GM11168 (cell line): ENCODE data around the gene ANKLE1.

ENCODE experiments used
- in situ Hi-C: fragments of 300-500 bp; cut with MboI; formaldehyde crosslinking; loops from one replicate; pipeline ENCODE4 v1.12.0; 2022; ENCODE audit warnings: low sequenced_read_pairs; ENCODE audit not compliant: unreplicated experiment

ANKLE1 gene

DNA sequence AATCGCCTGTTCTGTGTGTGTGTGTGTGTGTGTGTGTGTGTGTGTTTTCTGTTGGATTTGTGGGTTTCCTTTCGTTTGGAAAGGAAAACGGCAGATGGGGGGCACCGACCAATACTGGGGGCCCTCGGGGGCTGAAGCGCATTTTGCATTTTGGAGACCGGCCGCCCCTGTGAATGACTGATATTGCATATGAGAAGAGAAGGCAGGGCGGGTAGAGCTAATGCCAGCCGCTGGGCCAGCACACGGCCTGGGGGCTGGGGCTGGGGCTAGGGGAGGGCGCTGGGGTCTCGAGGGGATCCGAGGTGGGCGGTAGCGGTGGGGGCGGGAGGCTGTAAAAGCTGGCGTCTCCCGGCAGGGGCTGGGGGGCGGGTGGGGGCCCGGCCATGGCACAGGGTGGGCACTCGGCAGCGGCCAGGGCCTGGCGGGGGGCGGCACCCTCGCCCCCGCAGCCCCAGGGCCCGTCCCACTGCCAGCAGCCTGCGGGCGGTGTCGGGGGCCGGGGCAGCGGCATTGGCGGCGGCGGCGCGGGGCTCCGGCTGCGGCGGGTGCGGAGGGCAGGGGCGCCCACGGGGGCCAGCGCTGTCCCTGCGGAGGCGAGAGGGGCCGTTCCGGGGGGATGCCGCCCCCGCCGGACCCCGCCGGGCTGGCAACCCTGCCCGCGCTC, 41.7 kb downstream of the ANKLE1 start:
- in situ Hi-C loops, result no loop called here

DNA sequence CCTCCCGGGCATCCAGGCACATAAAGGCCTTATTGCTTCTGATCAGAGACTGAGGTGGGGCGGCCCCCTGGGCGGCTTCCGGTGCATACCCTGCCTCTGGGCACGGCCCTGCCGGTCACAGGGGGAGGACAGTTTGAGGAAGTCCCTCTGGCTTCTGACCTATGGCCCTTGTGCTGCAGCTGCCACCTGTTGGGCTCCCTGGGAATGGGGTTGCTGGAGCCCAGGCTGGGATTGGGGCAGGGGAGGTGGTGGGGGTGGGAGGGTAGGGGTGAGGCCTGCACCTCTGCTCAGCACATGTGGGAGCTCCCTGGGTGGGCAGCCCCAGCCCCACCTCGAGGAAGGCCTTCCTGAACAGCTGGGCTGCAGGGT, 42.2 kb downstream of the ANKLE1 start:
- in situ Hi-C loops, result no loop called here

- in situ Hi-C loops, result no loop called here
Measured at GRCh38 chr19:17324357-17325114, 42.8 kb downstream of the ANKLE1 start.

GRCh38 chr19:17325133-17325532, 43.4 kb downstream of the ANKLE1 start:
- in situ Hi-C loops, result no loop called here

DNA sequence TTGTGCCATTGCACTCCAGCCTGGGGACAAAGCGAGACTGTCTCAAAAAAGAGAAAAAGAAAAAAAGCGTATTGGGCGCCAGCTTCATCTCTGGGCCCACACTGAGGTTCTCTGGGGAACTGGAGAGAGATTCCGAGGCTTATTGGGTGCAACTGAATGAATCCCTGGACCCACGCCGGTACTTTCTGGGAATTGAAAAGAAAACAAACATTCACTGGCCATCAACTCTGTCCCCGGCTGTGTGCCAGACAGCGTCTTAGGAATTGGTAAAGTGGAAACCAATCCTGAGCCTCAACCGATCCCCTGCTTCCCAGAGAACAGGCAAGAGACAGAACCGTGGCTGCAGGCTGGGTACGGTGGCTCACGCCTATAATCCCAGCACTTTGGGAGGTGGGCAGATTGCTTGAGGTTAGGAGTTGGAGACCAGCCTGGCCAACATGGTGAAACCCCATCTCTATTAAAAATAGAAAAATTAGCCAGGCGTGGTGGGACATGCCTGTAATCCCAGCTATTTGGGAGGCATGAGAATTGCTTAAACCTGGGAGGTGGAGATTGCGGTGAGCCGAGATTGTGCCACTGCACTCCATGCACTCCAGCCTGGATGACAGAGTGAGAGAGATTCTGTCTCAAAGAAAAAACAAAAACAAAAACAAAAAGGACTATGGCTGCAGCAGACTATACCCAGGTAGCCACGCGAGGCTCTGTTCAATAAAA, 44.3 kb downstream of the ANKLE1 start:
- in situ Hi-C loops, result no loop called here

- in situ Hi-C loops, result no loop called here
Measured at GRCh38 chr19:17326595-17326966, 44.9 kb downstream of the ANKLE1 start.

- in situ Hi-C loops, result no loop called here
Measured at GRCh38 chr19:17327068-17327653, 45.5 kb downstream of the ANKLE1 start.

DNA sequence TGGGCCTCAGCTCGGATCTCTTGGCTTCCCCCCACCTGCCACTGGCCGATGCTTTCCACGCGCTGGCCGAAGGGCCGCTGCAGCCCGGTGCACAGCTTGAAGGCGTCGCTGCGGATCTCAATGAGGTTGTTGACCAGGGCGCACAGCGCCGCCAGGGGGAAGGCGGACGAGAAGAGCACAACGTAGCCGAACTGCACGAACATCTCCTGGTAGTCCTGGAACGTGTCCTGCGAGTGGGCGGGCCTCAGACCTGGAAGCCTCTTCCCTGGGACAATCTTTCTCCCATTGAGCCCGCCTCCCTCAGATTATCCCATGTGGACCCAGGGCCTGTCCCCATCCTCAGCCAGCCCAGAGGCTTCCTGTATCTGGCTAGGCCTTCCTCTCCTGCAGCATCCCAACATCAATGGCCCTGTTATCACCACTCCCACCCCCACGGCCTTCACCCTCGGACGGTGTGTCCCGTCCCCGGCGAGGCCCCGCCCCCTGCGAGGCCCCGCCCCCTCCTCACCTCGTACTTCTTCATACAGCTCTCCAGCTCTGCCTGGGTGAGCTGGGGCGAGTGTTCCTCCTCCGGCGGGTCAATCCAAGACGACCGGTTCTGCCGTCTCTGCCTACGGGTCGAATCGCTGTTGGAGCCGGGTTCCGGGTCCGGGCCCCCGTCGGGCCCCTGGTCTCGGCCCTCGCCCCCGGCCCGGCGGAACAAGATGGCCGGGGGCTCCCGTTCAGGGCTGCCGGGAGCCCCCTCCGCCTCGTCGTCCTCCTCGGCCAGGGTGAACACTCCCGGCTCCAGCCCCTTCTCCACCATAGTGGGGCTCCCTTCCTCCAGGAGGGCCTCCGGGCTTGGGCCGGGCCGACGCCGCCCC, 46.2 kb downstream of the ANKLE1 start:
- in situ Hi-C loops, result no loop called here

DNA sequence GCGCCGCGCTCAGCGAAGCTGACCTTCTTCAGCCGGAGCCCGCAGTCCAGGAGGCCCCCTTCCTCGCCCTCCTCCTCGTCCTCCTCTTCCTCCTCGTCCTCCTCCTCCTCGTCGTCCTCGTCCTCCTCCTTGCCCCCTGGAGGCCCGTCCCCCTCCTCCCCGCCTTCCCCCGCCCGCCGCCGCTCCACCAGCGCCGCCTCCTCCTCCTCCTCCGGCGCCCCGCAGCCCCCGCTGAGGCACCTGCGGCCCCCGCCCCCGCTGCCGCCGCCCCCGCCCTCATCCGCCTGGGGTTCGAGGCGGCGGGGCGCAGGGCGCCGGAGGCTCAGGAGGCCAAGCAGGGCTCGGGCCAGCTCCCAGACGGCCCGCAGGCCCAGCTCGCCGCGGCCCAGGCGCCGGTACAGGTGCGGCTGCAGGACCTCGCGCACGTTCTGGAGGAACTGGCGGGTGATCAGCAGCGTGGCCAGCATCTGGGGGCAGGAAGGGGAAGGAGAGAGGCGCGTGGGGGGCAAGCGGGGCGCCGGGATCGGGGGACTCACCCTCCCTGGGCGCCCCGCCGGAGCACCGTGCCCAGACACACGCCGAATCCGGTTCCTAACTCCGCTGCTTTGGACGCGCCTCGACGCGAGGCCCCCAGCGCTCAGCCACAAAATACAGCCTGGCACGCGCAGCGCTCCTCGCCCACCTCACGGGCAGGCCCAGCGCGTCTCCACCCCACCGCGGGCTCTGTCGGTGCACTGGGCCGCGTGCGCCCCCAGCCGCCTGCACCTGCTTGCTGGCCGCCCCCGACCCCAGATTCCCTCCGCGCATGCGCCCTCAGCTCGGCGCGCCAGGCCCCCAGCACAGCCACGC, 47.0 kb downstream of the ANKLE1 start:
- in situ Hi-C loops, result no loop called here

- in situ Hi-C loops, result no loop called here
Measured at GRCh38 chr19:17329366-17330261, 47.9 kb downstream of the ANKLE1 start.

DNA sequence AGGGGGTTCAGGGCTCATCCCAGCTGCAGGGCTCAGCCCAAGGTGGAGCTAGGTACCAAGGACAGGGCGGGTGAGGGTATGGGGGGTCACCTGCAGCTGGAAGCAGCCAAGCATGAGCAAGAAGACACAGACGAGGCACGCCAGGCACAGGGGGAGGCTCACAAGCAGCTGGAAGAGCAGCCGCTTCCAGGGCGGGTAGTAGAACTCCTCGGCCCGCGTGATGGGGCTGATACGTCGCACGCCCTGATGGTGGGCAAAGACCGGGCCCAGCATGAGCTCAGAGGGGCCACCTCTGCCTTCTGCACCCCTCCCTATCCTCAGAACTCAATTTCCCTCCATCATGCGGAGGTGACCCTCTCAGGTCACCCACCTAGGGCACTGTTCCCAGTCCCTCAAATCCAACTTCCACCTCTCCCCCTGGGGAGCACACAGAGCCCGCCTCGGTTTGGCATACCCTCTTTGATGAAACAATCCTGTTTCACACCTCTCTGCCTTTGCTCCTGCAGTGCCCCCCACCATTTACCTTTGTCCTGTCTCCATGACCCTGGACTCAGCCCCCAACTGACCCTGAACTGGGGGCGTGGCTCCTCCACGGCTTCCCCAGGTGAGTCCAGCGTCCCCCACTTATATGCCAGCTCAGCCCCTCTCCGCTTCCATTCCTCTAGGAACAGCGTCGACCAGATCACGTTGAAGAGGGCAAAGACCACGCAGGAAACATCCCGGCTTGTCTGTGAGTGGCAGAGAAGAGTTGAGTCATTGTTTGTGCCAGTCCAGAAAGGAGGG, 48.8 kb downstream of the ANKLE1 start:
- in situ Hi-C loops, result no loop called here

DNA sequence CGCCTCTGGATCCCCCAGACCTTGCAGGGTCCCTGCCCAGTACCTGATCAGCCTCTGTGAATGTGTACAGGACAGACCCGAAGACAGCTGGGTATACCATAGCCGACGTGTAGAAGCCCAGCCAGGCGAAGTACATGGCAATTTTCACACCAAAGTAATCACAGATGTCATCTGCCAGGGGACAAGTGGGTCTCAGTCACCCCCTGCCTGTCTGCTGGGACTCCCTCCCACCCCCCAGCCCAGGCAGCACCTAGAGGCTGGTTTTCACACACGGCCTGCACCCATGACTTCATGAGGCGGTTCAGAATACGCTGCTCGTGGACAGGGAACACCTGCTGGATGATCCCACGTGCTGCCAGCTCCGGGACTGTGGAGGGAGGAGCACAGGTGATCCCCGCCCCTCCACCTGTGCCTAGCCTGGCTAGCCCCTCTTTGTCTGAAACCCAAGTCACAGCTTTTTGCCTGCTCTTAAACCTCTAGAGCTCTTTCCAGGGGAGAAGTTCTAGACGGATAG, 49.4 kb downstream of the ANKLE1 start:
- in situ Hi-C loops, result no loop called here

DNA sequence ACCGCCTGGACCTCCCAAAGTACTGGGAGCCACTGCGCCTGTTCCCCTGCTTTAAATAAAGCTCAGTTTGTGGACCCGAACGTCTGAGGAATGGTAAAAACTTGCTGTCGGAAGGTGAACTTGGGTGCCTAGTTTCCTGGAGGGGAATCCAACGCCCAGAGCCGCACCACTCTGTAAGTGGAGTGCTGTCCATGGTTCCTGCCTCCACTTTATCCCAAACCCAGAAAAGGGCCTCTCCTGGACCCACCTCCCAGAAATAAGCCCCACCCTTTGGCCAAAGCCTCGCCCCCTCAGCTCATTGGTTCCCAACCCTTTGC, 50.6 kb downstream of the ANKLE1 start:
- in situ Hi-C loops, result no loop called here

DNA sequence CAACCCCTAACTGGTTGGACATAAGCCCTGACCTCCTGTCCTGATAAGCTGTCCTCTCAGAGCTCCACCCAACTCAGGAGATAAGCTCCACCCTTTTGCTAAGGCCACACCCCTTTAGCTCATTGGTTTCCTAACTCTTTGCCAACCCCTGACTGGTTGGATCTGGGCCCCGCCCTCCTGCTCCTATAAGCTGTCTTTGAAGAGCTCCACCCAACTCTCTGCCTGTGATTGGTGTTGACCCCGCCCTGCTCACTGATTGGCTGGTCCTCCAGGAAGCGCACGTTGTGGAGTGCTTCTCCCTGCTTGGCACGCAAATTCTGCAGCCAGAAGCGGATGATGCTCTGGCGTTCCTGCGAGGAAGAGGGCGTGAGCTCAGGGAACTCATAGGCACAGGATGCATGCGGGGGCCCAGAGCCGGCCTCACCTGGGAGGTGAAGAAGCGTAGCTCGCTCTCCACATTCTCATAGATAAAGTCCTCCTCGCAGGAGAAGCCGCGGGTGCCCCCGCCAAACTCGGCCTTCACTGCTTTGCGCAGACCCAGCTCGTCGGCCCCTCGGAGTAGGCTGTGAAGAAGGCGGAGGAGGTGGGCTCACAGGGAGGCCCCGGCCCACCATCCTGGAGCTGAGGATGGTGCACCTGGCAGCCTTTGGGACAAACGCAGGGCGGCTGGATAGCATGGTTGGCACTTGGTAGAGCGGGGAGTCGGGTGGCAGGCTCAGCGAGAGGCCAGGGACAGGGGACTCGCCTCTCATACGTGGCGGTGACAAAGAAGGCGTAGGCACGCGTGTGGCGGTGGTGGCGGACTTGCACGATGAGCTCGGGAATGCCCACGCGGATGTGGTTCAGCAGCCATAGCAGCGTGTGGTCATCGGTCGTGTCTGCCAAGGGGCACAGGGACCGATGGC, 51.2 kb downstream of the ANKLE1 start:
- in situ Hi-C loops, result no loop called here

- in situ Hi-C loops, result no loop called here
Measured at GRCh38 chr19:17333611-17334413, 52.1 kb downstream of the ANKLE1 start.
